SK-N-SH (cell line): ENCODE data around the gene HS2ST1. TPM values are rescaled to one million over a fixed set of nuclear protein-coding genes. Genes with fewer than 3 reads are reported as not detected.

Experiments
- CTCF ChIA-PET: fragments of 300-600, 350-600 bp; formaldehyde crosslinking; extraction: SDS; loops from one replicate; lab custom pipeline; 2021; lab: Yijun Ruan, JAX
- POLR2A ChIA-PET: fragments of 350-600 bp; sonication (Branson Sonifier 250); formaldehyde crosslinking; extraction: SDS; loops from one replicate; lab custom pipeline; 2020; ENCODE audit warnings: antibody characterized with exemption, inconsistent platforms; lab: Yijun Ruan, JAX
- DNase-seq: peaks from one replicate; pipeline ENCODE4 v3.0.0; 2012
- H2AFZ ChIP-seq: fragments of 200-600 bp; sonication (generic); 2 replicates; pipeline ENCODE4 v1.8.1; 2016; ENCODE audit warnings: antibody characterized with exemption, mild to moderate bottlenecking, low read depth
- H3F3A ChIP-seq: fragments of 200-600 bp; sonication (generic); replicated peaks from 2 replicates; pipeline ENCODE3; 2016; ENCODE audit warnings: antibody characterized with exemption, mild to moderate bottlenecking; ENCODE audit not compliant: insufficient read depth
- H3K27ac ChIP-seq, 2 experiments: fragments of 200-500 bp in 1 of 2; fragments of 200-600 bp in 1 of 2; sonication (Bioruptor generic) in 1 of 2; sonication (generic), shearing (Covaris generic) in 1 of 2; 2 replicates each; pipeline versions ENCODE4 v1.5.1 to v1.6.1; 2014 to 2016; ENCODE audit warnings: low read depth in 2 of 2, inconsistent platforms in 1 of 2, low read length in 1 of 2, mild to moderate bottlenecking in 1 of 2, mixed read lengths in 1 of 2
- H3K27me3 ChIP-seq: fragments of 200-600 bp; sonication (generic), shearing (Covaris generic); 2 replicates; pipeline ENCODE4 v1.6.1; 2016; ENCODE audit warnings: mixed run types; ENCODE audit not compliant: insufficient read depth
- H3K36me3 ChIP-seq, 2 experiments: fragments of 200-500 bp in 1 of 2; fragments of 200-600 bp in 1 of 2; sonication (Bioruptor generic) in 1 of 2; sonication (generic) in 1 of 2; replicated peaks in 1 of 2; 2 replicates each; pipeline versions ENCODE3 to v1.5.1; 2014 to 2016; ENCODE audit warnings: low read length in 1 of 2, mild to moderate bottlenecking in 1 of 2; ENCODE audit not compliant: insufficient read depth in 2 of 2, control insufficient read depth in 1 of 2
- H3K4me1 ChIP-seq, 2 experiments: fragments of 200-500 bp in 1 of 2; fragments of 200-600 bp in 1 of 2; sonication (Bioruptor generic) in 1 of 2; sonication (generic), shearing (Covaris generic) in 1 of 2; 2 replicates each; pipeline versions ENCODE4 v1.5.1 to v1.6.1; 2014 to 2016; ENCODE audit warnings: low read depth in 1 of 2, low read length in 1 of 2, mixed run types in 1 of 2; ENCODE audit not compliant: insufficient read depth in 2 of 2, control insufficient read depth in 1 of 2
- H3K4me2 ChIP-seq: fragments of 200-600 bp; sonication (generic), shearing (Covaris generic); 2 replicates; pipeline ENCODE4 v1.6.1; 2017; ENCODE audit warnings: mixed run types
- H3K4me3 ChIP-seq, 2 experiments: fragments of 200-500 bp in 1 of 2; fragments of 200-600 bp in 1 of 2; sonication (Bioruptor generic) in 1 of 2; sonication (generic), shearing (Covaris generic) in 1 of 2; 2 replicates each; pipeline versions ENCODE4 v1.5.1 to v1.8.1; 2014 to 2016; ENCODE audit warnings: low read depth in 2 of 2, inconsistent platforms in 1 of 2, low read length in 1 of 2, mild to moderate bottlenecking in 1 of 2, mixed read lengths in 1 of 2, moderate library complexity in 1 of 2
- H3K79me2 ChIP-seq: fragments of 200-600 bp; sonication (generic); 2 replicates; pipeline ENCODE4 v1.8.1; 2017; ENCODE audit warnings: mild to moderate bottlenecking; ENCODE audit not compliant: insufficient read depth
- H3K9ac ChIP-seq: fragments of 200-600 bp; sonication (generic); 2 replicates; pipeline ENCODE4 v1.6.1; 2017; ENCODE audit warnings: mixed run types
- H3K9me2 ChIP-seq: fragments of 200-600 bp; sonication (generic); 2 replicates; pipeline ENCODE4 v1.6.1; 2017; ENCODE audit warnings: mixed run types
- H3K9me3 ChIP-seq: fragments of 200-600 bp; sonication (generic); 2 replicates; pipeline ENCODE4 v1.6.1; 2017; ENCODE audit warnings: mixed run types, mild to moderate bottlenecking, moderate library complexity
- H4K20me1 ChIP-seq: fragments of 200-600 bp; sonication (generic); 2 replicates; pipeline ENCODE4 v1.6.1; 2017; ENCODE audit warnings: mild to moderate bottlenecking, mixed run types; ENCODE audit not compliant: insufficient read depth
- CHD2 ChIP-seq: fragments of 150-350 bp; IDR thresholded peaks from 2 replicates; pipeline ENCODE4 v1.6.1; 2018; ENCODE audit warnings: low read length; ENCODE audit not compliant: partially characterized antibody
- CTCF ChIP-seq: fragments of 200-600 bp; sonication (generic); IDR thresholded peaks from 2 replicates; pipeline ENCODE4 v1.6.1; 2017; ENCODE audit warnings: antibody characterized with exemption, mild to moderate bottlenecking, moderate library complexity
- ELF1 ChIP-seq: IDR thresholded peaks from 2 replicates; pipeline ENCODE4 v1.4.0; 2012
- FOSL2 ChIP-seq: IDR thresholded peaks from 2 replicates; pipeline ENCODE4 v1.4.0; 2012; ENCODE audit warnings: low read depth, mild to moderate bottlenecking, moderate library complexity, borderline replicate concordance
- FOXJ3 ChIP-seq: sonication (generic); formaldehyde crosslinking; IDR thresholded peaks from 2 replicates; pipeline ENCODE4 v1.5.1; 2020; ENCODE audit warnings: mild to moderate bottlenecking, missing genetic modification reagents
- FOXM1 ChIP-seq: IDR thresholded peaks from 2 replicates; pipeline ENCODE4 v1.4.0; 2012; ENCODE audit warnings: low read depth, mild to moderate bottlenecking
- GATA2 ChIP-seq: sonication (generic); formaldehyde crosslinking; IDR thresholded peaks from 2 replicates; pipeline ENCODE4 v1.5.0; 2020; ENCODE audit warnings: mild to moderate bottlenecking, missing genetic modification reagents
- JUND ChIP-seq: IDR thresholded peaks from 2 replicates; pipeline ENCODE4 v1.4.0; 2012
- MAX ChIP-seq: IDR thresholded peaks from 2 replicates; pipeline ENCODE4 v1.4.0; 2012; ENCODE audit warnings: low read depth
- MEF2A ChIP-seq: IDR thresholded peaks from 2 replicates; pipeline ENCODE4 v1.4.0; 2012; ENCODE audit warnings: low read depth, borderline replicate concordance
- NFIC ChIP-seq: IDR thresholded peaks from 2 replicates; pipeline ENCODE4 v1.4.0; 2012; ENCODE audit warnings: borderline replicate concordance
- PBX3 ChIP-seq: IDR thresholded peaks from 2 replicates; pipeline ENCODE4; 2012
- RAD21 ChIP-seq: IDR thresholded peaks from 2 replicates; pipeline ENCODE4 v1.6.1; 2012; ENCODE audit warnings: mild to moderate bottlenecking, low read length
- RCOR1 ChIP-seq: fragments of 150-350 bp; IDR thresholded peaks from 2 replicates; pipeline ENCODE4 v1.6.1; 2017; ENCODE audit warnings: antibody characterized with exemption, low read length
- REST ChIP-seq: IDR thresholded peaks from 2 replicates; pipeline ENCODE4 v1.6.1; 2012; ENCODE audit warnings: mild to moderate bottlenecking, low read depth, low read length, moderate library complexity
- RXRA ChIP-seq: IDR thresholded peaks from 2 replicates; pipeline ENCODE4 v1.4.0; 2012; ENCODE audit warnings: low read depth, mild to moderate bottlenecking, borderline replicate concordance
- SMC3 ChIP-seq: IDR thresholded peaks from 2 replicates; pipeline ENCODE4 v1.6.1; 2012; ENCODE audit warnings: low read depth, low read length, improper control_type of control experiment
- TAF1 ChIP-seq: IDR thresholded peaks from 2 replicates; pipeline ENCODE4 v1.6.1; 2012; ENCODE audit warnings: low read depth, mild to moderate bottlenecking, low read length, moderate library complexity, borderline replicate concordance
- TCF12 ChIP-seq: IDR thresholded peaks from 2 replicates; pipeline ENCODE4 v1.4.0; 2012
- USF2 ChIP-seq: fragments of 150-350 bp; IDR thresholded peaks from 2 replicates; pipeline ENCODE4 v1.6.1; 2017; ENCODE audit warnings: antibody characterized with exemption, low read length, low read depth, borderline replicate concordance
- WGBS: methylation state at CpG from one replicate; pipeline ENCODE4 v1.1.6; 2017; ENCODE audit warnings: low lambda C conversion rate; 5-methylcytosine and 5-hydroxymethylcytosine counted together
- polyA plus RNA-seq, 3 experiments: library from polyadenylated mRNA; depleted of rRNA; stranded (reverse); fragments of >200 nt; gene quantifications; 2 replicates each; pipeline ENCODE4 v1.2.3, GENCODE V29; 2012

The HS2ST1 gene
- polyA plus RNA-seq, 1 of the 3 experiments (the other 2 are of a cell fraction), result 16.6 TPM

GRCh38 chr1:87117761-87118368, 203.4 kb downstream of the HS2ST1 start:
- Histone ChIP-seq H2AFZ (no peak overlapping the region), H3F3A (no peaks in the 10 kb centered on the region), H3K9ac (no peak overlapping the region), H3K4me3 (no peak overlapping the region), H3K36me3 (no peaks in the 10 kb centered on the region), H3K79me2 (no peaks in the 10 kb centered on the region), H3K9me3 (no peaks in the 10 kb centered on the region), H3K27me3 (no peaks in the 10 kb centered on the region), H3K4me2 (peak overlapping the region; percentile 49; the same call in 1 of the 2 replicates), H3K9me2 (no peaks in the 10 kb centered on the region), H4K20me1 (no peaks in the 10 kb centered on the region), H3K27ac (no peak overlapping the region), H3K4me1 (peaks cover 0 to 22% of the 10 kb centered on the region in 2 experiments; a peak in 2 of 4 replicates)
- peak; percentile 83 for TF ChIP-seq TCF12
- peak; percentile 40; the same call in 1 of the 2 replicates for TF ChIP-seq FOSL2
- no peak for TF ChIP-seq RCOR1
- peak; percentile 64 for TF ChIP-seq JUND
- no peak for TF ChIP-seq TAF1
- peak; percentile 16; the same call in 1 of the 2 replicates for TF ChIP-seq MAX
- CTCF ChIA-PET, result interaction anchor here (0.9 kb wide), 1 partner anchor 14 kb away, joined by 3 read pairs; no protein-coding TSS in a partner anchor
- POLR2A ChIA-PET, result no interaction called here
- DNase-seq, result no peak
- 69% methylated on average over 7 of the region's 7 CpGs for WGBS

GRCh38 chr1:87119541-87120140, 205.2 kb downstream of the HS2ST1 start:
- ChIA-PET CTCF (interaction anchor here (1.1 kb wide), 1 partner anchor 11 kb away, joined by 3 read pairs; no protein-coding TSS in a partner anchor), POLR2A (no interaction called here)
- DNase-seq, result no peak
- Histone ChIP-seq H3K79me2 (no peaks in the 10 kb centered on the region), H3K9me3 (no peaks in the 10 kb centered on the region), H4K20me1 (no peaks in the 10 kb centered on the region), H3K4me3 (no peak overlapping the region), H3K36me3 (no peaks in the 10 kb centered on the region), H3K27ac (no peak overlapping the region), H3K9me2 (no peaks in the 10 kb centered on the region), H3K9ac (no peak overlapping the region), H2AFZ (no peak overlapping the region), H3K4me2 (no peak overlapping the region), H3F3A (no peaks in the 10 kb centered on the region), H3K27me3 (no peaks in the 10 kb centered on the region), H3K4me1 (peaks cover 0 to 22% of the 10 kb centered on the region in 2 experiments; a peak in 2 of 4 replicates)
- 92% methylated on average over 5 of the region's 5 CpGs for WGBS
- no peak for TF ChIP-seq RAD21
- TF ChIP-seq CTCF, result no peak
- TF ChIP-seq GATA2 (CRISPR knock-in tag), result no peak
- TF ChIP-seq TCF12, result no peak
- TF ChIP-seq FOXM1, result no peak
- TF ChIP-seq FOSL2, result no peak
- no peak for TF ChIP-seq USF2
- no peak for TF ChIP-seq MEF2A
- TF ChIP-seq JUND, result no peak
- no peak for TF ChIP-seq FOXJ3 (CRISPR knock-in tag)
- no peak for TF ChIP-seq SMC3
- TF ChIP-seq CHD2, result no peak
- no peak for TF ChIP-seq PBX3
- TF ChIP-seq NFIC, result no peak
- TF ChIP-seq RXRA, result no peak
- TF ChIP-seq ELF1, result no peak
- no peak for TF ChIP-seq REST
